Measurements from ENCODE around the gene MTG2. TPM values are rescaled to one million over a fixed set of nuclear protein-coding genes. Genes with fewer than 3 reads are reported as not detected.
A peak's percentile ranks its signal among the peaks of the same experiment; 100 is the strongest.

MTG2 gene
- total and polyA plus RNA-seq, 2 of the 4 experiments (the other 2 are of a cell fraction) = 11.5 to 25.2 TPM

DNA sequence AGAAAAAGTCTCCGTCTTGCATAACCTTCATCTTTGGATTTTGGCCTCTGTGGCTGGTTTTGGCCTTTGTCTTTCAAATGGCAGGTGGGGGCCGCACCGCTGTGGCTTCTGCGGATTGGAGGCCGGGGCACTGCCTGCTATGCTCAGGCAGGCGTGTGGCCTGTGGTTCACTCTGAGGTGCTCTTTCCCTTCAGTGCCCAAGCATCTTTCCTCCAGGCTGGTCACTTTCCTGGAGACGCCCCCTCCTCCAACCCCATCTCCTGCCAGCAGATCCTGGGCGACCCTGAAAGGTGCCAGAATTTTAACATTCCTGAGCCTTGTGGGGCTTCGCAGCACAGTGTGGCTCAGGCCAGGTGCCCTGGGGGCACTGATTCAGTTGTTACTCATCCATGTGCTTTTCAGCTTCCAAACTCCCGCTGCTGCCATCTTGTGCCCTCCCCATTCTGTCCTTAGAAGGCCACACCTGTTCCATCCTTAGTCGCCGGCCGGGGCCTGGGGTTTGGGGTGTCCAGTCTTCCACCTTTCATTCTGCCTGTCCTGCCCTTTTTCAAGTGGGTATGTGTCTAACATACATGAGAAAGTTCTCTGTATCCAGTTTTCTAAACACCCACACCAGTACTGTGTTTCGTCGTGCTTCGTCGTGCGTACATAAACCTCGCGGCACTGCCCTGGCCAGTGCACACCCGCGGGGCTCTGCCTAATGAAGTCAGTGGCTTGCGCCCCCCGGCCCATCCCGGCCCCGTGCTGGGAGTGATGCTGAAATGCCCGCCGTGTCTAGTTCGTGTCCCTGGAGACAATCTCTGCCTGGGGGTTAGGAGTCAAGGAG is 27.2 kb upstream of the MTG2 start:
- intact Hi-C loops (cut with micrococcal nuclease) = no loop called here
- TF ChIP-seq POLR2A (IDR thresholded peaks at IDR 0.05; ENCODE audit: low read depth, low read length) (no peak), MXI1 (IDR thresholded peaks at IDR 0.05; ENCODE audit: borderline replicate concordance, low read depth, low read length) (no peak), RAD21 (IDR thresholded peaks at IDR 0.05; ENCODE audit: low read length) (no peak), CHD1 (IDR thresholded peaks at IDR 0.05; ENCODE audit: low read depth, low read length) (no peak), RCOR1 (IDR thresholded peaks at IDR 0.05; ENCODE audit: insufficient replicate concordance, low read length) (no peak), CEBPB (IDR thresholded peaks at IDR 0.05; ENCODE audit: low read depth, low read length) (no peak), MAZ (IDR thresholded peaks at IDR 0.05; ENCODE audit: borderline replicate concordance, low read depth, low read length) (no peak)
- Histone ChIP-seq H2AK5ac (ENCODE audit: low read depth, low read length) (no peak overlapping the region), H3K4me2 (ENCODE audit: low read depth, low read length) (no peak overlapping the region), H2BK120ac (ENCODE audit: low read depth, low read length) (no peak overlapping the region), H3K14ac (replicated peaks; ENCODE audit: low read depth, low read length) (no peak overlapping the region), H3K18ac (ENCODE audit: low read depth, low read length) (no peak overlapping the region), H4K91ac (ENCODE audit: insufficient read depth, low read depth, low read length) (no peak overlapping the region), H2BK15ac (ENCODE audit: low read depth, low read length) (no peak overlapping the region), H3K9me1 (ENCODE audit: insufficient read depth, low read length) (peaks cover 11% of the 10 kb centered on the region; the same call in 1 of the 2 replicates), H2AFZ (replicated peaks; ENCODE audit: low read length, poor library complexity) (no peak overlapping the region), H2BK20ac (ENCODE audit: low read depth, low read length) (no peak overlapping the region), H3K9ac (ENCODE audit: low read depth, low read length) (no peak overlapping the region), H4K20me1 (ENCODE audit: insufficient read depth, low read length) (peaks cover 86% of the 10 kb centered on the region), H3K56ac (ENCODE audit: extremely low read depth, insufficient read depth, low read length) (no peak overlapping the region), H2AK9ac (replicated peaks; ENCODE audit: low read depth, low read length, poor library complexity) (peak overlapping the region; percentile 37), H4K8ac (ENCODE audit: low read depth in 2 of 2, low read length in 2 of 2) (no peak overlapping the region), H3K23ac (ENCODE audit: low read depth, low read length) (no peak overlapping the region), H3K9me3 (ENCODE audit: control insufficient read depth, insufficient read depth, low read length) (no peaks in the 10 kb centered on the region), H3K4me1 (ENCODE audit: control insufficient read depth, insufficient read depth, low read length) (peaks cover 4% of the 10 kb centered on the region), H3K4ac (ENCODE audit: low read depth, low read length) (no peak overlapping the region), H2BK5ac (ENCODE audit: low read depth, low read length, poor library complexity, severe bottlenecking) (no peak overlapping the region), H3K79me1 (ENCODE audit: low read depth in 1 of 2, low read length in 2 of 2) (peaks cover 16 to 83% of the 10 kb centered on the region in 2 experiments), H3K27ac (ENCODE audit: insufficient read depth, low read length) (no peak overlapping the region), H4K5ac (ENCODE audit: low read depth, low read length) (no peak overlapping the region), H3K4me3 (ENCODE audit: insufficient read depth, low read depth, low read length) (no peak overlapping the region), H3K27me3 (ENCODE audit: control insufficient read depth, insufficient read depth, low read length) (no peaks in the 10 kb centered on the region), H3K36me3 (ENCODE audit: control insufficient read depth, insufficient read depth, low read length) (peaks cover 18% of the 10 kb centered on the region)
- DNase-seq (peak; percentile 16), ATAC-seq (ENCODE audit: low read depth) (no peak)
- ChIA-PET POLR2A (ENCODE audit: unreplicated experiment) (no interaction called here), CTCF (no interaction called here)
- whole genome bisulfite sequencing, 2 experiments (ENCODE audit: extremely low coverage in 2 of 2, insufficient read length in 1 of 2) = 92% methylated on average over 9 of the region's 29 CpGs; no CpG with 5 or more reads in 1 of the 2 experiments
- in situ Hi-C loops (cut with MboI; ENCODE audit: low sequenced_read_pairs) = no loop called here
- dilution Hi-C loops (cut with HindIII; ENCODE audit: low sequenced_read_pairs, unreplicated experiment) = no loop called here
- no TSS peak for BruUV-seq (replicated peaks)

All from IMR-90 (cell line).